Gastroesophageal sphincter (tissue), 4 donors: Measurements from ENCODE around the gene ZSWIM6. TPM values are rescaled to one million over a fixed set of nuclear protein-coding genes. Genes with fewer than 3 reads are reported as not detected.
"Not testable (repeated sequence)": the region's sequence is repeated elsewhere in the genome, so short reads cannot be mapped to it uniquely, and the experiment has no call there.

ENCODE experiments used
- ATAC-seq: fragments of 150-250 bp; one replicate; pipeline ENCODE4 v1.9.1; 2016; ENCODE audit warnings: mild to moderate bottlenecking, moderate library complexity
- H3K27ac ChIP-seq, 4 donors: fragments of 200-600 bp; sonication (generic) in 3 of 4; 1 replicate in 3 of 4; 2 replicates in 1 of 4; pipeline ENCODE4 v1.5.1; 2016 to 2019
- H3K27me3 ChIP-seq: fragments of 200-600 bp; sonication (generic); one replicate; pipeline ENCODE4 v1.5.1; 2019
- H3K36me3 ChIP-seq, 2 donors: fragments of 200-600 bp; sonication (generic); one replicate each; pipeline ENCODE4 v1.5.1; 2019; ENCODE audit warnings: control low read depth in 1 of 2
- H3K4me1 ChIP-seq, 3 donors: fragments of 200-600 bp; sonication (generic); 1 replicate in 2 of 3; 2 replicates in 1 of 3; pipeline ENCODE4 v1.5.1; 2016 to 2019; ENCODE audit warnings: control low read depth in 2 of 3
- H3K4me3 ChIP-seq, 2 donors: fragments of 200-600 bp; sonication (generic); one replicate each; pipeline ENCODE4 v1.5.1; 2019; ENCODE audit warnings: mild to moderate bottlenecking in 1 of 2, moderate library complexity in 1 of 2
- H3K9me3 ChIP-seq, 3 donors: fragments of 200-600 bp; sonication (generic); one replicate each; pipeline ENCODE4 v1.5.1; 2017 to 2019; ENCODE audit warnings: control low read depth in 2 of 3
- EP300 ChIP-seq: sonication (generic); formaldehyde crosslinking; IDR thresholded peaks from one replicate; pipeline ENCODE4 v1.6.1; 2017; ENCODE audit warnings: antibody characterized with exemption, mild to moderate bottlenecking
- POLR2A ChIP-seq, 2 donors: fragments of 450-650 bp; IDR thresholded peaks; one replicate each; pipeline ENCODE4 v1.6.1; 2017; ENCODE audit warnings: antibody characterized with exemption in 2 of 2, mild to moderate bottlenecking in 2 of 2, moderate library complexity in 1 of 2
- POLR2AphosphoS5 ChIP-seq: sonication (generic); formaldehyde crosslinking; IDR thresholded peaks from one replicate; pipeline ENCODE4 v1.6.1; 2017; ENCODE audit warnings: antibody characterized with exemption
- WGBS, 2 donors: methylation state at CpG; one replicate each; pipeline ENCODE4 v1.1.5; 2018; ENCODE audit warnings: low coverage in 1 of 2; 5-methylcytosine and 5-hydroxymethylcytosine counted together
- total RNA-seq, 4 donors: library from RNA; depleted of rRNA; stranded (reverse); fragments of >200 nt; gene quantifications; one replicate each; pipeline ENCODE4 v1.1.0, GENCODE V29; 2016
- TF ChIP-seq, protein P1 (sequence below), 4 experiments: fragments of 200-600 bp in 2 of 4; fragments of 450-650 bp in 2 of 4; sonication (generic) in 1 of 4; IDR thresholded peaks; one replicate each; pipeline ENCODE4 v1.5.1; 2017 to 2019; ENCODE audit warnings: antibody characterized with exemption in 4 of 4, mild to moderate bottlenecking in 2 of 4, moderate library complexity in 2 of 4

The ZSWIM6 gene
- total RNA-seq, 4 donors from 2014 or later, result 8.9 to 20.9 (median 12.3) TPM

GRCh38 chr5:61408476-61409168, 76.6 kb downstream of the ZSWIM6 start:
- peak; percentile 100 for ATAC-seq
- H3K27ac ChIP-seq, result peak overlapping the region; percentile 39 to 74 (median 44)
- WGBS, 2 donors, result 0% methylated on average over 11 to 21 of the region's 28 CpGs
- no peaks in the 10 kb centered on the region for H3K36me3 ChIP-seq
- H3K27me3 ChIP-seq, result no peaks in the 10 kb centered on the region
- peak; percentile 79 for TF ChIP-seq EP300
- TF ChIP-seq, protein P1, sequence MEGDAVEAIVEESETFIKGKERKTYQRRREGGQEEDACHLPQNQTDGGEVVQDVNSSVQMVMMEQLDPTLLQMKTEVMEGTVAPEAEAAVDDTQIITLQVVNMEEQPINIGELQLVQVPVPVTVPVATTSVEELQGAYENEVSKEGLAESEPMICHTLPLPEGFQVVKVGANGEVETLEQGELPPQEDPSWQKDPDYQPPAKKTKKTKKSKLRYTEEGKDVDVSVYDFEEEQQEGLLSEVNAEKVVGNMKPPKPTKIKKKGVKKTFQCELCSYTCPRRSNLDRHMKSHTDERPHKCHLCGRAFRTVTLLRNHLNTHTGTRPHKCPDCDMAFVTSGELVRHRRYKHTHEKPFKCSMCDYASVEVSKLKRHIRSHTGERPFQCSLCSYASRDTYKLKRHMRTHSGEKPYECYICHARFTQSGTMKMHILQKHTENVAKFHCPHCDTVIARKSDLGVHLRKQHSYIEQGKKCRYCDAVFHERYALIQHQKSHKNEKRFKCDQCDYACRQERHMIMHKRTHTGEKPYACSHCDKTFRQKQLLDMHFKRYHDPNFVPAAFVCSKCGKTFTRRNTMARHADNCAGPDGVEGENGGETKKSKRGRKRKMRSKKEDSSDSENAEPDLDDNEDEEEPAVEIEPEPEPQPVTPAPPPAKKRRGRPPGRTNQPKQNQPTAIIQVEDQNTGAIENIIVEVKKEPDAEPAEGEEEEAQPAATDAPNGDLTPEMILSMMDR (IDR thresholded peaks at IDR 0.05), result peak in 1 of 4 experiments; percentile 23
- TF ChIP-seq POLR2AphosphoS5, result peak; percentile 98
- TF ChIP-seq POLR2A (IDR thresholded peaks at IDR 0.05), result no peak
- no peaks in the 10 kb centered on the region for H3K9me3 ChIP-seq
- peak overlapping the region; percentile 3 to 22 for H3K4me3 ChIP-seq
- peaks cover 4 to 51% (median 6%) of the 10 kb centered on the region in 3 donors for H3K4me1 ChIP-seq

DNA sequence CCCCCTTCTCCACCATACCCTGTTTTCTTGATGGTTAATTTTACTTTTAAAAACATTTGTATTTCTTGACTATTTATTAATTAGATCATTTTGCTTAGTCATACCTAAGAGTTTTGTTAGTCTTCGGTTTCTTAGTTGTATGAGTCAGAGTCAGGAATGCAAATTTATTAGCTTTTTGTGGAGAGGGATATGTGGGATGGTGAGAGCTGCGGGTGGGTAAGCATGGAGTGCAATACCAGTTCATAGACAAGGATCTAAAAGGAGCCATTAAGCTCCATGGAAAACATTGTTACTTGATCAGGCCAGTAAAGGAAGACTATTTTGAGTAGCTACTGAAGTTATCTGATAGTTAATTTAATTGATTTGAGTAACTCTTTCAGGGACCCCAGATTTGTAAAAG, 77.5 kb downstream of the ZSWIM6 start:
- H3K4me3 ChIP-seq, result no peak overlapping the region
- ATAC-seq, result no peak
- H3K9me3 ChIP-seq, result no peaks in the 10 kb centered on the region
- H3K4me1 ChIP-seq, result peaks cover 4 to 55% (median 6%) of the 10 kb centered on the region in 3 donors
- 3 to 17% methylated on average over 2 of the region's 2 CpGs for WGBS, 2 donors
- no peak for TF ChIP-seq EP300
- TF ChIP-seq, protein P1 (IDR thresholded peaks at IDR 0.05), result no peak
- peak; percentile 38 for TF ChIP-seq POLR2AphosphoS5
- no peak for TF ChIP-seq POLR2A (IDR thresholded peaks at IDR 0.05)
- H3K27me3 ChIP-seq, result no peaks in the 10 kb centered on the region
- peak overlapping the region in 3 of 4 donors; percentile 39 to 74 (median 40) for H3K27ac ChIP-seq
- H3K36me3 ChIP-seq, result no peaks in the 10 kb centered on the region

- no peak for ATAC-seq
- no peak overlapping the region for H3K27ac ChIP-seq
- H3K9me3 ChIP-seq, result no peaks in the 10 kb centered on the region
- H3K27me3 ChIP-seq, result no peaks in the 10 kb centered on the region
- WGBS, 2 donors, result 81 to 85% methylated on average over 5 of the region's 5 CpGs
- TF ChIP-seq POLR2A (IDR thresholded peaks at IDR 0.05) (no peak), POLR2AphosphoS5 (no peak), EP300 (no peak)
- TF ChIP-seq, protein P1 (IDR thresholded peaks at IDR 0.05), result no peak
- H3K36me3 ChIP-seq, result no peaks in the 10 kb centered on the region
- H3K4me1 ChIP-seq, result peaks cover 4 to 50% (median 6%) of the 10 kb centered on the region in 3 donors
- H3K4me3 ChIP-seq, result no peak overlapping the region
Observed at GRCh38 chr5:61410811-61411210, 78.8 kb downstream of the ZSWIM6 start.

- Histone ChIP-seq H3K9me3 (no peaks in the 10 kb centered on the region), H3K36me3 (no peaks in the 10 kb centered on the region), H3K27me3 (no peaks in the 10 kb centered on the region), H3K4me1 (peaks cover 4 to 58% (median 6%) of the 10 kb centered on the region in 3 donors), H3K4me3 (no peak overlapping the region), H3K27ac (no peak overlapping the region)
- no peak for ATAC-seq
- 68 to 79% methylated on average over 2 of the region's 2 CpGs for WGBS, 2 donors
- TF ChIP-seq POLR2A (IDR thresholded peaks at IDR 0.05) (no peak), POLR2AphosphoS5 (no peak), EP300 (no peak)
- TF ChIP-seq, protein P1 (IDR thresholded peaks at IDR 0.05), result no peak
Observed at GRCh38 chr5:61412361-61412760, 80.3 kb downstream of the ZSWIM6 start.

DNA sequence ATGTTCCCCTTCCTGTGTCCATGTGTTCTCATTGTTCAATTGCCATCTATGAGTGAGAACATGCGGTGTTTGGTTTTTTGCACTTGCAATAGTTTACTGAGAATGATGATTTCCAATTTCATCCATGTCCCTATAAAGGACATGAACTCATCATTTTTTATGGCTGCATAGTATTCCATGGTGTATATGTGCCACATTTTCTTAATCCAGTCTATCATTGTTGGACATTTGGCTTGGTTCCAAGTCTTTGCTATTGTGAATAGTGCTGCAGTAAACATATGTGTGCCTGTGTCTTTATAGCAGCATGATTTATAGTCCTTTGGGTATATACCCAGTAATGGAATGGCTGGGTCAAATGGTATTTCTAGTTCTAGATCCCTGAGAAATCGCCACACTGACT, 81.1 kb downstream of the ZSWIM6 start:
- WGBS, 2 donors, result 100% methylated on average over 1 of the region's 2 CpGs; no CpG with 5 or more reads in 1 of the 2 donors
- not testable (repeated sequence) for H3K27ac ChIP-seq, ATAC-seq, H3K9me3 ChIP-seq, H3K36me3 ChIP-seq, H3K4me3 ChIP-seq, H3K27me3 ChIP-seq
- H3K4me1 ChIP-seq, result peaks cover 4 to 57% (median 4%) of the 10 kb centered on the region in 3 donors
